SK-N-SH treated with all-trans-retinoic acid at 6 μM for 48 hours (cell line): ENCODE data around the gene DPYD.

Experiments
- ARNTL ChIP-seq: fragments of 450-650 bp; formaldehyde crosslinking; IDR thresholded peaks from 2 replicates; pipeline ENCODE4 v1.5.0; 2020; ENCODE audit warnings: low read depth, mild to moderate bottlenecking, moderate library complexity, borderline replicate concordance
- CREB5 ChIP-seq: fragments of 250-450 bp; sonication (Bioruptor Pico); IDR thresholded peaks from 2 replicates; pipeline ENCODE4 v1.5.1; 2020; ENCODE audit warnings: low read depth, mild to moderate bottlenecking, moderate library complexity
- CSDC2 ChIP-seq: fragments of 250-450 bp; sonication (Bioruptor Pico); IDR thresholded peaks from 2 replicates; pipeline ENCODE4 v1.5.0; 2020; ENCODE audit warnings: mild to moderate bottlenecking, moderate library complexity
- CSRNP3 ChIP-seq: fragments of 250-450 bp; sonication (Bioruptor Pico); IDR thresholded peaks from 2 replicates; pipeline ENCODE4 v1.5.1; 2021; ENCODE audit warnings: mild to moderate bottlenecking, moderate library complexity
- ISL1 ChIP-seq: fragments of 250-450 bp; sonication (Bioruptor Pico); IDR thresholded peaks from 2 replicates; pipeline ENCODE4 v2.1.2; 2022; ENCODE audit warnings: mild to moderate bottlenecking, moderate library complexity
- PATZ1 ChIP-seq: fragments of 250-450 bp; sonication (Bioruptor Pico); IDR thresholded peaks from 2 replicates; pipeline ENCODE4 v1.8.0; 2020; ENCODE audit warnings: mild to moderate bottlenecking, moderate library complexity, borderline replicate concordance
- RARB ChIP-seq: fragments of 250-450 bp; sonication (Bioruptor Pico); IDR thresholded peaks from 2 replicates; pipeline ENCODE4 v1.8.0; 2021; ENCODE audit warnings: mild to moderate bottlenecking, moderate library complexity
- TCF4 ChIP-seq: fragments of 250-450 bp; sonication (Bioruptor Pico); IDR thresholded peaks from 2 replicates; pipeline ENCODE4 v1.8.0; 2021; ENCODE audit warnings: mild to moderate bottlenecking, moderate library complexity, borderline replicate concordance
- TOX ChIP-seq: fragments of 250-450 bp; sonication (Bioruptor Pico); IDR thresholded peaks from 2 replicates; pipeline ENCODE4 v1.8.0; 2021; ENCODE audit warnings: mild to moderate bottlenecking, moderate library complexity, borderline replicate concordance
- ZC3H10 ChIP-seq: fragments of 250-450 bp; sonication (Bioruptor Pico); IDR thresholded peaks from 2 replicates; pipeline ENCODE4 v1.5.1; 2021; ENCODE audit warnings: mild to moderate bottlenecking, moderate library complexity
- ZFP3 ChIP-seq: fragments of 250-450 bp; sonication (Bioruptor Pico); IDR thresholded peaks from 2 replicates; pipeline ENCODE4 v1.5.0; 2020; ENCODE audit warnings: mild to moderate bottlenecking, moderate library complexity
- ZFP30 ChIP-seq: fragments of 450-650 bp; formaldehyde crosslinking; IDR thresholded peaks from 2 replicates; pipeline ENCODE4 v1.5.0; 2022; ENCODE audit warnings: mild to moderate bottlenecking, moderate library complexity

GRCh38 chr1:97744977-97745376 is 175.9 kb downstream of the DPYD start:
- TF ChIP-seq TCF4 (CRISPR knock-in tag) (no peak), PATZ1 (no peak), ISL1 (CRISPR knock-in tag) (no peak), ZFP3 (CRISPR knock-in tag) (no peak), ZFP30 (CRISPR knock-in tag) (no peak), CSDC2 (CRISPR knock-in tag) (no peak), CREB5 (CRISPR knock-in tag) (no peak), ARNTL (no peak), TOX (CRISPR knock-in tag) (no peak), RARB (CRISPR knock-in tag) (no peak), ZC3H10 (CRISPR knock-in tag) (no peak), CSRNP3 (CRISPR knock-in tag) (no peak)
